NOMO-1 treated with dmso at 0.1 percent for 144 hours (cell line): ENCODE data around the gene OR51B2.
"Not testable (repeated sequence)": the region's sequence is repeated elsewhere in the genome, so short reads cannot be mapped to it uniquely, and the experiment has no call there.

Source experiments
- DNase-seq: peaks from one replicate; lab custom pipeline; 2025; ENCODE audit not compliant: unreplicated experiment; lab: John Stamatoyannopoulos, UW

The OR51B2 gene

GRCh38 chr11:5324197-5324596 is at the start of gene OR51B2:
OR51B2 (minus strand) TSS chr11:5324297; CDS start chr11:5324297, 0 bp downstream.
- DNase-seq, result no peak

GRCh38 chr11:5369789-5370188 is 45.7 kb upstream of the OR51B2 start:
- no peak for DNase-seq

GRCh38 chr11:5368502-5369043 is 44.5 kb upstream of the OR51B2 start:
- DNase-seq, result no peak

GRCh38 chr11:5367448-5368074 is 43.5 kb upstream of the OR51B2 start:
- no peak for DNase-seq

- no peak for DNase-seq
These were observed 42.8 kb upstream of the OR51B2 start for GRCh38 chr11:5366856-5367255.

GRCh38 chr11:5366365-5366764 is 42.3 kb upstream of the OR51B2 start:
- not testable (repeated sequence) for DNase-seq

GRCh38 chr11:5364214-5364613 is 40.1 kb upstream of the OR51B2 start:
- no peak for DNase-seq

- no peak for DNase-seq
These were observed 39.6 kb upstream of the OR51B2 start for GRCh38 chr11:5363679-5364078.

GRCh38 chr11:5362017-5362625 is 38.0 kb upstream of the OR51B2 start:
- DNase-seq, result no peak

GRCh38 chr11:5356031-5356430 is 31.9 kb upstream of the OR51B2 start:
- DNase-seq, result not testable (repeated sequence)

- DNase-seq, result no peak
These were observed 27.1 kb upstream of the OR51B2 start, which contains the start of gene OR51B6 for GRCh38 chr11:5351208-5351607. OR51B6 (plus strand) TSS chr11:5351508; CDS start chr11:5351508, 0 bp downstream.

GRCh38 chr11:5349550-5349949 is 25.5 kb upstream of the OR51B2 start:
- no peak for DNase-seq

GRCh38 chr11:5348551-5349194 is 24.6 kb upstream of the OR51B2 start:
- DNase-seq, result no peak

GRCh38 chr11:5345831-5346230 is 21.7 kb upstream of the OR51B2 start:
- DNase-seq, result no peak

- no peak for DNase-seq
These were observed 19.6 kb upstream of the OR51B2 start, which contains the start of gene OR51B5 for GRCh38 chr11:5343474-5344335. OR51B5 (minus strand) TSS chr11:5343524; CDS start chr11:5343524, 0 bp downstream.

GRCh38 chr11:5339771-5340322 is 15.8 kb upstream of the OR51B2 start:
- no peak for DNase-seq

- not testable (repeated sequence) for DNase-seq
These were observed 13.2 kb upstream of the OR51B2 start for GRCh38 chr11:5337253-5337652.

GRCh38 chr11:5336331-5336730 is 12.2 kb upstream of the OR51B2 start:
- no peak for DNase-seq

- no peak for DNase-seq
These were observed 11.1 kb upstream of the OR51B2 start for GRCh38 chr11:5335170-5335569.

- DNase-seq, result no peak
These were observed 6.8 kb downstream of the OR51B2 start for GRCh38 chr11:5317292-5317691.
